Mesenchymal stem cell (in vitro differentiated cells and primary cell): ENCODE measurements around the gene CCDC85C.

Experiments
- DNase-seq: peaks from one replicate; pipeline ENCODE4 v3.0.0-alpha.2; 2013
- H2AFZ ChIP-seq: one replicate; pipeline ENCODE4 v1.6.1; 2013; ENCODE audit warnings: low read depth, mild to moderate bottlenecking, control low read depth, inconsistent platforms, low read length, moderate library complexity
- H2AK5ac ChIP-seq: 2 replicates; pipeline ENCODE4 v1.6.1; 2013; ENCODE audit warnings: low read length, moderate library complexity, mild to moderate bottlenecking, inconsistent platforms; ENCODE audit not compliant: severe bottlenecking
- H2BK120ac ChIP-seq: one replicate; pipeline ENCODE4 v1.6.1; 2013; ENCODE audit warnings: low read depth, mild to moderate bottlenecking, inconsistent platforms, low read length, moderate library complexity
- H2BK12ac ChIP-seq, 2 experiments: one replicate each; pipeline ENCODE4 v1.6.1; 2013; ENCODE audit warnings: inconsistent platforms in 2 of 2, low read length in 2 of 2, mild to moderate bottlenecking in 2 of 2, moderate library complexity in 2 of 2, control low read depth in 1 of 2
- H2BK15ac ChIP-seq: one replicate; pipeline ENCODE4 v1.6.1; 2013; ENCODE audit warnings: mild to moderate bottlenecking, low read depth, inconsistent platforms; ENCODE audit not compliant: poor library complexity, severe bottlenecking
- H2BK5ac ChIP-seq: 2 replicates; pipeline ENCODE4 v1.6.1; 2013; ENCODE audit warnings: low read depth, mild to moderate bottlenecking, low read length, control low read depth, inconsistent platforms; ENCODE audit not compliant: poor library complexity, severe bottlenecking
- H3K14ac ChIP-seq, 2 experiments: one replicate each; pipeline ENCODE4 v1.6.1; 2013; ENCODE audit warnings: inconsistent platforms in 2 of 2, low read length in 2 of 2, control low read depth in 1 of 2, mild to moderate bottlenecking in 1 of 2, moderate library complexity in 1 of 2
- H3K18ac ChIP-seq, 2 experiments: one replicate each; pipeline ENCODE4 v1.6.1; 2013; ENCODE audit warnings: inconsistent platforms in 2 of 2, low read length in 2 of 2, control low read depth in 1 of 2, low read depth in 1 of 2, mild to moderate bottlenecking in 1 of 2
- H3K23ac ChIP-seq, 2 experiments: one replicate each; pipeline ENCODE4 v1.6.1; 2013; ENCODE audit warnings: inconsistent platforms in 2 of 2, low read length in 2 of 2, mild to moderate bottlenecking in 2 of 2, moderate library complexity in 2 of 2, control low read depth in 1 of 2
- H3K27ac ChIP-seq: 2 replicates; pipeline ENCODE4 v1.5.1; 2013; ENCODE audit warnings: mild to moderate bottlenecking, moderate library complexity, low read length, control low read depth, inconsistent platforms; ENCODE audit not compliant: poor library complexity, severe bottlenecking
- H3K27me3 ChIP-seq, 2 experiments: 2 replicates each; pipeline versions ENCODE4 v1.6.1 to v1.7.0; 2013; ENCODE audit warnings: low read length in 2 of 2, mild to moderate bottlenecking in 2 of 2, moderate library complexity in 2 of 2, control low read depth in 1 of 2, inconsistent platforms in 1 of 2; ENCODE audit not compliant: control insufficient read depth in 1 of 2, insufficient read depth in 1 of 2
- H3K36me3 ChIP-seq, 2 experiments: 2 replicates each; pipeline versions ENCODE4 v1.6.1 to v1.7.0; 2013; ENCODE audit warnings: low read length in 2 of 2, control low read depth in 1 of 2, inconsistent platforms in 1 of 2, low read depth in 1 of 2, mild to moderate bottlenecking in 1 of 2; ENCODE audit not compliant: insufficient read depth in 2 of 2, control insufficient read depth in 1 of 2
- H3K4ac ChIP-seq, 2 experiments: one replicate each; pipeline ENCODE4 v1.6.1; 2013; ENCODE audit warnings: inconsistent platforms in 2 of 2, low read length in 2 of 2, mild to moderate bottlenecking in 2 of 2, moderate library complexity in 2 of 2, control low read depth in 1 of 2, low read depth in 1 of 2
- H3K4me1 ChIP-seq: 2 replicates; pipeline ENCODE4 v1.6.1; 2013; ENCODE audit warnings: low read depth, low read length, control low read depth; ENCODE audit not compliant: control insufficient read depth, insufficient read depth
- H3K4me2 ChIP-seq: 2 replicates; pipeline ENCODE4 v1.6.1; 2013; ENCODE audit warnings: low read length, mild to moderate bottlenecking, inconsistent platforms; ENCODE audit not compliant: poor library complexity, severe bottlenecking
- H3K4me3 ChIP-seq, 2 experiments: 2 replicates each; pipeline versions ENCODE4 v1.5.1 to v1.7.0; 2013; ENCODE audit warnings: low read length in 2 of 2, mild to moderate bottlenecking in 2 of 2, control low read depth in 1 of 2, low read depth in 1 of 2; ENCODE audit not compliant: insufficient read depth in 1 of 2
- H3K79me1 ChIP-seq: replicated peaks from 2 replicates; pipeline ENCODE4 v1.6.1; 2013; ENCODE audit warnings: mild to moderate bottlenecking, control low read depth, low read length, inconsistent platforms; ENCODE audit not compliant: poor library complexity, severe bottlenecking
- H3K9ac ChIP-seq: 2 replicates; pipeline ENCODE4 v1.7.0; 2013; ENCODE audit warnings: mild to moderate bottlenecking, low read length, moderate library complexity
- H3K9me3 ChIP-seq: 2 replicates; pipeline ENCODE4 v1.7.0; 2013; ENCODE audit warnings: mild to moderate bottlenecking, low read length; ENCODE audit not compliant: control insufficient read depth
- H4K8ac ChIP-seq: one replicate; pipeline ENCODE4 v1.6.1; 2013; ENCODE audit warnings: inconsistent platforms, mild to moderate bottlenecking, low read length, moderate library complexity
- H4K91ac ChIP-seq: one replicate; pipeline ENCODE4 v1.6.1; 2013; ENCODE audit warnings: mild to moderate bottlenecking, low read length, inconsistent platforms
- WGBS: methylation state at CpG from one replicate; pipeline ENCODE4 v1.1.7; 2013; ENCODE audit warnings: mixed read lengths; 5-methylcytosine and 5-hydroxymethylcytosine counted together

Gene CCDC85C

GRCh38 chr14:99481745-99482099, 122.3 kb downstream of the CCDC85C start:
- H3K23ac ChIP-seq, result peak overlapping the region in 1 of 2 experiments; percentile 83
- H3K79me1 ChIP-seq, result no peaks in the 10 kb centered on the region
- no peak overlapping the region for H3K14ac ChIP-seq
- no peak overlapping the region for H2AK5ac ChIP-seq
- peak overlapping the region; percentile 34 for H3K27ac ChIP-seq
- peak overlapping the region; percentile 93 for H3K9ac ChIP-seq
- H3K4me2 ChIP-seq, result peak overlapping the region; percentile 87
- no peaks in the 10 kb centered on the region for H3K27me3 ChIP-seq
- peaks cover 0 to 4% of the 10 kb centered on the region in 2 experiments for H3K36me3 ChIP-seq
- no peak overlapping the region for H2BK5ac ChIP-seq
- peaks cover 7% of the 10 kb centered on the region for H3K4me1 ChIP-seq
- H4K8ac ChIP-seq, result peak overlapping the region; percentile 89
- peak overlapping the region; percentile 37 to 81 for H3K18ac ChIP-seq
- peak overlapping the region; percentile 21 for H2BK120ac ChIP-seq
- peak overlapping the region; percentile 33 for H2AFZ ChIP-seq
- H3K9me3 ChIP-seq, result no peaks in the 10 kb centered on the region
- peak overlapping the region; percentile 74 for H2BK15ac ChIP-seq
- peak overlapping the region; percentile 13 to 20 for H3K4ac ChIP-seq
- peak; percentile 68 for DNase-seq
- WGBS, result 1% methylated on average over 17 of the region's 17 CpGs
- no peak overlapping the region for H2BK12ac ChIP-seq
- peak overlapping the region; percentile 53 for H4K91ac ChIP-seq
- peak overlapping the region; percentile 83 to 89 for H3K4me3 ChIP-seq

GRCh38 chr14:99480917-99481744, 122.9 kb downstream of the CCDC85C start, which contains the start of gene CCNK:
CCNK (plus strand) TSS chr14:99481409; CDS start chr14:99492678, 11,269 bp downstream.
- peak within 1 kb of the TSS; percentile 93 for H3K9ac ChIP-seq
- H3K14ac ChIP-seq, result peak within 1 kb of the TSS in 1 of 2 experiments; percentile 84
- H3K18ac ChIP-seq, result peak within 1 kb of the TSS; percentile 81
- peak within 1 kb of the TSS; percentile 66 for H2AFZ ChIP-seq
- H3K36me3 ChIP-seq, result peaks cover 0 to 4% of the 10 kb centered on the region in 2 experiments
- peak within 1 kb of the TSS; percentile 62 for H4K91ac ChIP-seq
- no peaks in the 10 kb centered on the region for H3K9me3 ChIP-seq
- H2BK5ac ChIP-seq, result peak within 1 kb of the TSS; percentile 79
- H3K4me2 ChIP-seq, result peak within 1 kb of the TSS; percentile 97
- peak within 1 kb of the TSS; percentile 34 for H3K27ac ChIP-seq
- no peaks in the 10 kb centered on the region for H3K27me3 ChIP-seq
- H2BK120ac ChIP-seq, result peak within 1 kb of the TSS; percentile 21
- peak within 1 kb of the TSS; percentile 83 to 84 for H3K23ac ChIP-seq
- peak within 1 kb of the TSS; percentile 41 to 67 for H3K4ac ChIP-seq
- H2AK5ac ChIP-seq, result no peak within 1 kb of the TSS
- WGBS, result under 1% methylated on average over 70 of the region's 82 CpGs
- H3K79me1 ChIP-seq, result no peaks in the 10 kb centered on the region
- peak; percentile 100 for DNase-seq
- peak within 1 kb of the TSS; percentile 89 to 93 for H3K4me3 ChIP-seq
- H3K4me1 ChIP-seq, result peaks cover 7% of the 10 kb centered on the region
- H2BK12ac ChIP-seq, result peak within 1 kb of the TSS in 1 of 2 experiments; percentile 57
- peak within 1 kb of the TSS; percentile 89 for H4K8ac ChIP-seq
- H2BK15ac ChIP-seq, result peak within 1 kb of the TSS; percentile 74

- H3K27ac ChIP-seq, result peak within 1 kb of the TSS; percentile 34
- H4K91ac ChIP-seq, result peak within 1 kb of the TSS; percentile 62
- H3K9me3 ChIP-seq, result no peaks in the 10 kb centered on the region
- no peaks in the 10 kb centered on the region for H3K27me3 ChIP-seq
- H2BK120ac ChIP-seq, result peak within 1 kb of the TSS; percentile 21
- peak within 1 kb of the TSS; percentile 81 for H3K18ac ChIP-seq
- H3K4me1 ChIP-seq, result peaks cover 7% of the 10 kb centered on the region
- no peak within 1 kb of the TSS for H2AK5ac ChIP-seq
- H3K4me3 ChIP-seq, result peak within 1 kb of the TSS; percentile 89 to 93
- peak within 1 kb of the TSS; percentile 79 for H2BK5ac ChIP-seq
- H2BK12ac ChIP-seq, result peak within 1 kb of the TSS in 1 of 2 experiments; percentile 57
- H2AFZ ChIP-seq, result peak within 1 kb of the TSS; percentile 66
- DNase-seq, result peak; percentile 83
- peak within 1 kb of the TSS; percentile 41 to 67 for H3K4ac ChIP-seq
- H3K14ac ChIP-seq, result peak within 1 kb of the TSS in 1 of 2 experiments; percentile 84
- peaks cover 0 to 4% of the 10 kb centered on the region in 2 experiments for H3K36me3 ChIP-seq
- peak within 1 kb of the TSS; percentile 74 for H2BK15ac ChIP-seq
- peak within 1 kb of the TSS; percentile 89 for H4K8ac ChIP-seq
- 1% methylated on average over 67 of the region's 122 CpGs for WGBS
- H3K4me2 ChIP-seq, result peak within 1 kb of the TSS; percentile 97
- H3K79me1 ChIP-seq, result no peaks in the 10 kb centered on the region
- peak within 1 kb of the TSS; percentile 93 for H3K9ac ChIP-seq
- peak within 1 kb of the TSS; percentile 83 to 84 for H3K23ac ChIP-seq
These were observed 123.8 kb downstream of the CCDC85C start, which contains the start of gene SETD3 for GRCh38 chr14:99479906-99480869. SETD3 (minus strand) TSS chr14:99480859; CDS start chr14:99465805, 15,054 bp downstream.
